SKM-1 treated with dmso at 0.1 percent for 144 hours (cell line): Measurements from ENCODE around the gene QRICH2.
"Not testable (repeated sequence)": the region's sequence is repeated elsewhere in the genome, so short reads cannot be mapped to it uniquely, and the experiment has no call there.

Experiments used
- DNase-seq: peaks from one replicate; lab custom pipeline; 2025; ENCODE audit not compliant: unreplicated experiment; lab: John Stamatoyannopoulos, UW

Gene QRICH2

DNA sequence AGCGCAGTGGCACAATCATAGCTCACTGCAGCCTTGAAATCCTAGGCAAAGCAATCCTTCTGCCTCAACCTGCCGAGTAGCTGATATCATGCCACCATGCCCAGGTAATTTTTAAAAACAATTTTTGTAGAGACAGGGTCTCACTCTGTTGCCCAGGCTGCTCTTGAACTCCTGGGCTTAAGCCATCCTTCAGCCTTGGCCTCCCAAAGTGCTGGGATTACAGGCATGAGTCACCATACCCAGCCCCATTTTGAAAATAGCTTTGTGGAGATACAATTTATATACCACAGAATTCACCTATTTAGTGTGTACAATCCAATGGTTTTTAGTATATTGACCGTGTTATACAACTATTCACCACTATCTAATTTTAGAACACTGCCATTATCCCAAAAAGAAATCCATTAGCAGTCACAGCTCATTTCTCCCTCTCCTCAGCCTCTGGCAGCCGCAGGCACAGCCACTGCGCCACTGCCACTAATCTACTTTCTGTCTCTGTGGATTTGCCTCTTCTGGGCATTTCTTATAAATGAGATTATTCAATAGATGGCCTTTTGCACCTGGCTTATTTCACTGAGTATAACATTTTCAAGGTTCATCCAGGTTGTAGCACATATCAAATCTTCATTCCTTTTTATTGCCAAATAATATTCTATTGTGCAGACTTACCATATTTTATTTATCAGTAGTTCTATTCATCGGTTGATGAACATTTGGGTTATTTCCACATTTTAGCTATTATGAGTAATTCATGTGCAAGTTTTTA, 74.3 kb downstream of the QRICH2 start:
- no peak for DNase-seq

DNA sequence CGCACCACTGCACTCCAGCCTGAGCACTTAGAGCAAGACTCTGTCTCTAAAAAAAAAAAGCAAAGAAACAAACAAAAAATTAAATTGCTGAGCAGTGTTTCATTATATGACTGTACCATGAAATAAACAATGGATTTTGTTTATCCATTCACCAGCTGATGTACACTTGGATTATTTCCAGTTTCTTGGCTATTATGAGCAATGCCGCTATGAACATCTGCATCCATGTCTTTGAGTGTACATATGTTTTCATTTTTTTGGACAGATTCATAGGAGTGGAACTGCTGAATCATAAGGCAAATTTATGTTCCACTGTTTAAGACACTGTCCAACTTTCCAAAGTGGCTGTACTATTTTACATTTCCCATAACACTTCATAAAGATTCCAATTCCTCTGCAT, 75.7 kb downstream of the QRICH2 start:
- no peak for DNase-seq

DNA sequence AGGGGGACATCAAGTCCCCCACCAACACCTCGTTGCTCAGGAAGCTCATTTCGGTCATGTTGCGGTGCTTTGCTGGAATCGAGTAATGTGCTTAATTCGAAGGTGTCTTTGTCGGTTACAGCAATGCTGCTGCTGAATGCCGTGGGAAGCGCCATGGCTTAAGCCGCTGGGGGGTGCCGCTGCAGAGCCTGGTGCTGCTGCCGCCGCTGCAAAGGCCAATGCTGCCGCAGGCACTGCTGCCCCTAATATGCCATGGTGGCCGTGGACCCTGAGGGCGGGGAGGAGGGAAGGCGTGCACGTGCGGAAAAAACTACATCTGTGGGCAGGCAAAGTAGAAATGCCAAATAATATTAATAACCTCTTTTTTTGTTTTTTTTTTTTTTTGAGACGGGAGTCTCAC, 81.3 kb downstream of the QRICH2 start:
- DNase-seq: not testable (repeated sequence)

DNA sequence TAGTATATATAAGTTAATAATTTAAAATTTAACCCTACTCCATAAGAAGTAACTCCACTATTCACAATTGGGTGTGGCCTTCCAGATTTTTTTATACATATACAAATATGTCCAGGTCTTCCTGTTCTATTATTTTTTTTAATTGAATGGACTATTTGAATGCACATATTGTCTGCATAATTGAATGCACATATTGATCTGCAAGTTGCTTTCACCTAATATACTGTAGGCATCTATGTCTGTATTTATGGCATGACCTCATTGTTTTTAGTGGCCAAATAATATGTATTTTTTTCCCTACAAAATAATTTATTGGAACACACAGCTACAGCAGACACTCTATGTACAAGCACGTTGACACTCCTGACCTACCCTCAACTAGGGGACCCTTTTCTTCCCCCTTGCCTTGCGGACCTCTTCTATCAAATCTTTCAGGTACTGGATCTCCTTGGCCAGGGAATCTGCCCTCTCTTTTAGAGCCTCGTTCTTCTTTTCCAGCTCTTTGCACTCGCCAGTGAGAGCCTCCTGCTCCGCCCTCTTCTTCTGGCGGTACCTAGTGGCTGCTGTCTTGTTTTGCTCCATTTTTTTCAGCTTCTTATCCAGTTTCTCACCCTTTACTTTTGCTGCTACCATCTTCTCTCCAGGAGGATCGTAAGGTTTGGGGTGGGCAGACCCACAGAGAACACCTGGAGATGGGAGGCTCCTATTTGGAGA, 82.5 kb downstream of the QRICH2 start:
- DNase-seq: not testable (repeated sequence)
